SU-DHL-6 (cell line): ENCODE results near the gene KRTAP5-2.

Experiments used
- CTCF ChIP-seq: fragments of 200-600 bp; sonication (generic); IDR thresholded peaks from one replicate; pipeline ENCODE4 v1.5.1; 2017; ENCODE audit warnings: antibody characterized with exemption, mild to moderate bottlenecking, low read length, moderate library complexity; ENCODE audit not compliant: insufficient read depth, poor library complexity, severe bottlenecking
- EZH2phosphoT487 ChIP-seq: fragments of 200-600 bp; sonication (generic), shearing (Covaris generic); conservative IDR thresholded peaks from 2 replicates; pipeline ENCODE4 v1.6.1; 2018; ENCODE audit warnings: mild to moderate bottlenecking, antibody characterized with exemption, low read length, moderate library complexity, mixed read lengths

GRCh38 chr11:1558775-1559110, 39.4 kb downstream of the KRTAP5-2 start:
- no peak for TF ChIP-seq CTCF
- no peak for TF ChIP-seq EZH2phosphoT487
